ENCODE results near the gene FBLN1. TPM values are rescaled to one million over a fixed set of nuclear protein-coding genes. Genes with fewer than 3 reads are reported as not detected.
"Not testable (repeated sequence)": the region's sequence is repeated elsewhere in the genome, so short reads cannot be mapped to it uniquely, and the experiment has no call there.

The FBLN1 gene
- total and polyA plus RNA-seq, 9 donors = 62.7 to 394 (median 189) TPM

DNA sequence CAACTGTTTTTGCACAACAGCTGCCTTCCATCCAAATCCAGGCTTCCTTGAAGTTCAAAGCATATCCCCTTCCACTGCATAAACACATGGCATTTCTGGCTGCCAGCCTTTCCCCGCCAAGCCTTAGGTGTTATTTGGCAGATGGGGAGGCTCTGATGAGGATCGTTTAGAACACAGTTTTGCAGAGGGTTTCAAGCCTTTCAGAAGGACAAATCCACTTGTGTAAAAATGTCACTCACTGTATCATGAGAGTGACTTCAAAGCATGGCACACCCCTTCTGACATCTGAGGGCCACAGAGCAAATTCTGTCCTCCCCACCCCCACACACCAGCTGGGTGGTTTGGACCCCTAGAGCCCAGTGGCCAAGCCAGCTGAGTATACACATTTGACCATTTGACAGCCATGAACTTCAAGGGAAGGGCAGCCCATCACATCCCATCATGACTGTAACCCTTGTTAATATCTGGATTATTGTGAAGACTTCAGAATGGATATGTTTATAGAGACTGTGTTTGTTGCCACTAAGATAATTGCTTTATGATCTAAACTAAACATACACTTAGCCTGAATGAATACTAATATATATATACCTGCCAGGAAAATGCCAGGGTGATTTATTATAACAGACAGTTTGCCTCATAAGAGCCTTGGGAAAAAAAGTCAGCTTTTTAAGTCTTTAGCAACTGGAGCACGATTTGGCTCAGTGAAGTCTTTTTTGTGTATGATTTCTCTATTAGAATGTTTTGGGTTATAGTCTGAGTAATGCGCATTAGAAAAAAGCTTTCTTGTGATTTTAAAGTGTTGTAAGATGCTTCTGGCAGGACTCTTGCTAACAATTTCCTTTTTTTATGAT is 31.9 kb downstream of the FBLN1 start:
- WGBS, 3 donors = 6 to 19% (median 8%) methylated on average over 4 of the region's 4 CpGs
- no peak for TF ChIP-seq EP300 (IDR thresholded peaks at IDR 0.05)
- TF ChIP-seq, protein P1, sequence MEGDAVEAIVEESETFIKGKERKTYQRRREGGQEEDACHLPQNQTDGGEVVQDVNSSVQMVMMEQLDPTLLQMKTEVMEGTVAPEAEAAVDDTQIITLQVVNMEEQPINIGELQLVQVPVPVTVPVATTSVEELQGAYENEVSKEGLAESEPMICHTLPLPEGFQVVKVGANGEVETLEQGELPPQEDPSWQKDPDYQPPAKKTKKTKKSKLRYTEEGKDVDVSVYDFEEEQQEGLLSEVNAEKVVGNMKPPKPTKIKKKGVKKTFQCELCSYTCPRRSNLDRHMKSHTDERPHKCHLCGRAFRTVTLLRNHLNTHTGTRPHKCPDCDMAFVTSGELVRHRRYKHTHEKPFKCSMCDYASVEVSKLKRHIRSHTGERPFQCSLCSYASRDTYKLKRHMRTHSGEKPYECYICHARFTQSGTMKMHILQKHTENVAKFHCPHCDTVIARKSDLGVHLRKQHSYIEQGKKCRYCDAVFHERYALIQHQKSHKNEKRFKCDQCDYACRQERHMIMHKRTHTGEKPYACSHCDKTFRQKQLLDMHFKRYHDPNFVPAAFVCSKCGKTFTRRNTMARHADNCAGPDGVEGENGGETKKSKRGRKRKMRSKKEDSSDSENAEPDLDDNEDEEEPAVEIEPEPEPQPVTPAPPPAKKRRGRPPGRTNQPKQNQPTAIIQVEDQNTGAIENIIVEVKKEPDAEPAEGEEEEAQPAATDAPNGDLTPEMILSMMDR (IDR thresholded peaks at IDR 0.05) = no peak
- no peak for TF ChIP-seq POLR2A (IDR thresholded peaks at IDR 0.05)
- Histone ChIP-seq H3K27me3 (no peaks in the 10 kb centered on the region), H3K4me1 (ENCODE audit: insufficient read depth) (peaks cover 16% of the 10 kb centered on the region), H3K9me3 (no peaks in the 10 kb centered on the region), H3K36me3 (no peaks in the 10 kb centered on the region), H3K4me3 (no peak overlapping the region), H3K27ac (peak overlapping the region in 1 of 2 donors; percentile 82)
- intact Hi-C loops (cut with DNase I) = no loop called here
- peak; percentile 57 to 76 (median 72) for DNase-seq

DNA sequence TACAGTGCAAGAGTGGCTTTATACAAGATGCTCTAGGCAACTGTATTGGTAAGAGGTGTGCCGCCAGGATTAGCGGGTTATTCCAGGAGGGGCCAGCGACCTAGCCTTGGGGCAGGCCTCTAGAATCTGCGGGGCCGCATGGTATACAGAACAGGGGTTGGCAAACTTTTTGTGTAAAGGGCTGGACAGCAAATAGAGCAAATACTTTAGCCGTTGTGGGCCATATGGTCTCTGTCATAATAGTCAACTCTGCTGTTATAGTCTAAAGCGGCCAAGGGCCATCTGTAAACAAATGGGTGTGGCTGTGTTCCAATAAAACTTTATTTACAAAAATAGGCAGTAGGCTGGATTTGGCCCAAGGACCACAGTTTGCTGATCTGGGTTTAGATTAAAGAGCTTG is 32.6 kb downstream of the FBLN1 start:
- TF ChIP-seq, protein P1 (IDR thresholded peaks at IDR 0.05) = no peak
- TF ChIP-seq POLR2A (IDR thresholded peaks at IDR 0.05) (no peak), EP300 (IDR thresholded peaks at IDR 0.05) (no peak)
- Histone ChIP-seq H3K4me3 (no peak overlapping the region), H3K36me3 (no peaks in the 10 kb centered on the region), H3K4me1 (ENCODE audit: insufficient read depth) (peaks cover 16% of the 10 kb centered on the region), H3K27me3 (no peaks in the 10 kb centered on the region), H3K9me3 (no peaks in the 10 kb centered on the region), H3K27ac (peak overlapping the region in 1 of 2 donors; percentile 82)
- WGBS, 3 donors = 15 to 32% (median 16%) methylated on average over 7 of the region's 7 CpGs
- DNase-seq = peak in 1 of 5 donors; percentile 51
- intact Hi-C loops (cut with DNase I) = no loop called here

DNA sequence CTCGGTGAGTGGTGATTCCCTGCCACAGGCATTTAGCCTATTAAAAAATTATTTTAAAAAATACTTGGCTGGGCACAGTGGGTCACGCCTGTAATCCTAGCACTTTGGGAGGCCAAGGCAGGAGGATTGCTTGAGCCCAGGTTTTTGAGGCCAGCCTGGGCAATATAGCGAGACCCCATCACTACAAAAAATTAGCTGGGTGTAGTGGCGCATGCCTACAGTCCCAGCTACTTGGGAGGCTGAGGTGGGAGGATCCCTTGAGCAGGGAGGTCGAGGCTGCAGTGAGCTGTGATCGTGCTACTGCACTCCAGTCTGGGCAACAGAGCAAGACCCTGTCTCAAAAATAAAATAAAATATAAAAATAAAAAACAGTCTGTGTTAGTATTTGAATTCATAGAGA is 33.2 kb downstream of the FBLN1 start:
- peaks cover 16% of the 10 kb centered on the region for H3K4me1 ChIP-seq (ENCODE audit: insufficient read depth)
- 77 to 85% (median 85%) methylated on average over 6 of the region's 6 CpGs for WGBS, 3 donors
- H3K36me3 ChIP-seq; intact Hi-C loops (cut with DNase I); DNase-seq; H3K9me3 ChIP-seq; H3K27me3 ChIP-seq; H3K4me3 ChIP-seq: not testable (repeated sequence)
- H3K27ac ChIP-seq = peak overlapping the region in 1 of 2 donors; percentile 82

DNA sequence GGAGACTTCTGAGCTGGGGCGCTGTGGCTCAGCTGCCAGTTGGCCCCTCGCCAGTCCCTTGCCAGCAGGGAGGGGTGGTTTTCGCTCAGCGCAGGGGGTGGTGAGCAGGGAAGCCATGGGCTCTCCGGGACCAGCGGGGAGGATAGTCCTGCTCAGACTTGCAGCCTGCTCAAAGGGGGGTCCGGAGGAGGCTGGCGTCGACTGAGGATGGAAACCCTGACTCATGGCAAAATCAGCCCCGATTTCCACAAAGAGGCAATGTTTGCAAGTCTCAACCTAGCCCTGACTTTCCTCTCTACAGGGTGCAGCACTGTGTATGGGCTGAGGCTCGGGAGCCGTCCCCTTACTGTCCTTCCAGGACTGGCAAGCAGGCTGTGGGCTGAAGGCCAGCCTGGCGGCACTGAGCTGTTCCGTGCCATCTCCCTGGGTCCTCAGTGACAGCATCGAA is 35.1 kb downstream of the FBLN1 start:
- Histone ChIP-seq H3K4me3 (no peak overlapping the region), H3K27me3 (no peaks in the 10 kb centered on the region), H3K27ac (peak overlapping the region in 1 of 2 donors; percentile 18), H3K4me1 (ENCODE audit: insufficient read depth) (peaks cover 16% of the 10 kb centered on the region), H3K9me3 (no peaks in the 10 kb centered on the region), H3K36me3 (no peaks in the 10 kb centered on the region)
- intact Hi-C loops (cut with DNase I) = no loop called here
- peak; percentile 61 to 77 (median 72) for DNase-seq
- no peak for TF ChIP-seq EP300 (IDR thresholded peaks at IDR 0.05)
- TF ChIP-seq POLR2A (IDR thresholded peaks at IDR 0.05) = no peak
- TF ChIP-seq, protein P1 (IDR thresholded peaks at IDR 0.05) = no peak
- 36 to 54% (median 46%) methylated on average over 15 of the region's 15 CpGs for WGBS, 3 donors

DNA sequence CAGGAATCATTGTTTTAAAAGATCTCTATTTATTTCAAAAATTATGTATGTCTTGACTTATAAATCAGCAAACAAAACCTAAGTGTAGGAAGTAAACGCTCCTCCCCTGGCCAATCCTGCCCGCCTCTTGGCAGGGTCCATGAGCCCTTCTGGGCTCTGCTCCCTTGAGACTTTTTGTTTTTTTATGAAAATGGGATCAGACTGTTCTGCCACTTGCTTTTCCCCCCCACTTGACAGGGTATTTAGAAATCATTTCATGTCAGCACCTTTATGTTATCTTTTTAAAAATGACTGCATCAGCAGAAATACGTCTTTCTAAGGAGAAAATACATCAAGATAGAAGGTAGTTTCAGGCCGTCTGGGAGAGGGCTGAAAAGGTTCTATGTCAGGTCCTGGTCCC is 35.6 kb downstream of the FBLN1 start:
- TF ChIP-seq POLR2A (IDR thresholded peaks at IDR 0.05) (no peak), EP300 (IDR thresholded peaks at IDR 0.05) (no peak)
- TF ChIP-seq, protein P1 (IDR thresholded peaks at IDR 0.05) = no peak
- peak overlapping the region in 1 of 2 donors; percentile 18 for H3K27ac ChIP-seq
- 53 to 73% (median 63%) methylated on average over 4 of the region's 4 CpGs for WGBS, 3 donors
- H3K4me3 ChIP-seq = no peak overlapping the region
- H3K36me3 ChIP-seq = no peaks in the 10 kb centered on the region
- intact Hi-C loops (cut with DNase I) = no loop called here
- peaks cover 16% of the 10 kb centered on the region for H3K4me1 ChIP-seq (ENCODE audit: insufficient read depth)
- no peak for DNase-seq
- no peaks in the 10 kb centered on the region for H3K9me3 ChIP-seq
- no peaks in the 10 kb centered on the region for H3K27me3 ChIP-seq
